Aorta (tissue), 5 donors: ENCODE data around the gene SOS1. TPM values are rescaled to one million over a fixed set of nuclear protein-coding genes. Genes with fewer than 3 reads are reported as not detected.
"Not testable (repeated sequence)": the region's sequence is repeated elsewhere in the genome, so short reads cannot be mapped to it uniquely, and the experiment has no call there.

Experiments used
- ATAC-seq: fragments of 200-7000 bp; cut with Tn5 transposase; one replicate; pipeline ENCODE4 v1.9.1; 2022; ENCODE audit warnings: moderate library complexity; ENCODE audit not compliant: low FRiP score
- DNase-seq, 2 donors: peaks; one replicate each; pipeline ENCODE4 v3.0.0-alpha.2; 2020
- H3K27ac ChIP-seq, 2 donors: one replicate each; pipeline ENCODE4 v1.5.1; 2013; ENCODE audit warnings: low read length in 2 of 2, mild to moderate bottlenecking in 2 of 2, moderate library complexity in 2 of 2, control low read depth in 1 of 2, inconsistent platforms in 1 of 2, low read depth in 1 of 2
- H3K27me3 ChIP-seq, 2 donors: one replicate each; pipeline ENCODE4 v1.6.1; 2013; ENCODE audit warnings: control low read depth in 1 of 2, low read length in 1 of 2, mild to moderate bottlenecking in 1 of 2, moderate library complexity in 1 of 2; ENCODE audit not compliant: insufficient read depth in 2 of 2, control insufficient read depth in 1 of 2
- H3K36me3 ChIP-seq, 2 donors: one replicate each; pipeline ENCODE4 v1.6.1; 2013; ENCODE audit warnings: control low read depth in 1 of 2, low read length in 1 of 2, mild to moderate bottlenecking in 1 of 2; ENCODE audit not compliant: insufficient read depth in 2 of 2, control insufficient read depth in 1 of 2
- H3K4me1 ChIP-seq, 2 donors: one replicate each; pipeline ENCODE4 v1.6.1; 2013; ENCODE audit warnings: low read length in 2 of 2, control low read depth in 1 of 2, mild to moderate bottlenecking in 1 of 2, moderate library complexity in 1 of 2; ENCODE audit not compliant: insufficient read depth in 2 of 2, control insufficient read depth in 1 of 2
- H3K4me3 ChIP-seq, 2 donors: one replicate each; pipeline ENCODE4 v1.5.1; 2013; ENCODE audit warnings: low read length in 2 of 2, control low read depth in 1 of 2, mild to moderate bottlenecking in 1 of 2
- H3K9me3 ChIP-seq: one replicate; pipeline ENCODE4 v1.6.1; 2013; ENCODE audit warnings: mild to moderate bottlenecking, low read length; ENCODE audit not compliant: control insufficient read depth
- WGBS, 2 donors: extraction: QIAGEN DNeasy Blood & Tissue Kit; methylation state at CpG; one replicate each; pipeline ENCODE4 v1.1.7; 2013; 5-methylcytosine and 5-hydroxymethylcytosine counted together
- intact Hi-C, 2 donors: fragments of 100-400 bp; cut with DNase I; formaldehyde crosslinking; loops; one replicate each; pipeline versions ENCODE4 v1.14.2 to v1.15.0; 2022
- polyA plus RNA-seq, 2 donors: library from polyadenylated mRNA; stranded (reverse); fragments of 200-250 nt; gene quantifications; one replicate each; pipeline ENCODE4 v1.2.3, GENCODE V29; 2013
- total RNA-seq, 2 donors: library from RNA; stranded (reverse); fragmentation: NEBNext Ultra II Directional; extraction: Animal tissue kit (Norgen Biotek cat#: 25700); gene quantifications; one replicate each; pipeline ENCODE4 v1.2.1, GENCODE V29; 2021
- donor health status: healthy with polysubstance abuse.
- donor health status: Bipolar disorder and iron deficiency.
- donor health status: DM: no; HTN: no; CAD: no.
- donor health status: DM: no; HTN: no; CAD: no.
- donor health status: DM: yes; HTN: yes; CAD: no.

The SOS1 gene
- total and polyA plus RNA-seq, 4 donors = 7.6 to 67.9 (median 33.0) TPM

GRCh38 chr2:39141334-39142271 lies 20.8 kb upstream of the SOS1 start:
- intact Hi-C loops = no loop called here
- 56 to 63% methylated on average over 8 of the region's 8 CpGs for WGBS, 2 donors
- DNase-seq (no peak), ATAC-seq (no peak)
- Histone ChIP-seq H3K4me3 (no peak overlapping the region), H3K27me3 (no peaks in the 10 kb centered on the region), H3K4me1 (no peaks in the 10 kb centered on the region), H3K27ac (no peak overlapping the region), H3K36me3 (no peaks in the 10 kb centered on the region), H3K9me3 (no peaks in the 10 kb centered on the region)

DNA sequence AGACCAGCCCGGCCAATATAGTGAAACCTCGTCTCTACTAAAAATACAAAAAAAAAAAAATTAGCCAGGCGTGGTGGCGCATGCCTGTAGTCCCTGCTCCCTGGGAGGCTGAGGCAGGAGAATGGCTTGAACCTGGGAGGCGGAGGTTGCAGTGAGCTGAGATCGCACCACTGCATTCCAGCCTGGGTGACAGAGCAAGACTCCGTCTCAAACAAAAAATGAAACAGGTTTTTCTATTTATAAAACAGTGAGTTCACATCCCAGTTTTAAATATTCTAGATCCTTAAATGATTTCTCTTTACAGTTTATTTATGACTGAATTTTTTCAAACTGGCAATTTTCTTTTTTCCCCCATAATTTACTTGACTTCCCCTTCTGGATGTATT lies 20.1 kb upstream of the SOS1 start:
- intact Hi-C loops, H3K4me3 ChIP-seq, H3K9me3 ChIP-seq, H3K4me1 ChIP-seq, DNase-seq, H3K27me3 ChIP-seq, H3K27ac ChIP-seq, ATAC-seq, H3K36me3 ChIP-seq: not testable (repeated sequence)
- 87% methylated on average over 6 to 7 of the region's 7 CpGs for WGBS, 2 donors

DNA sequence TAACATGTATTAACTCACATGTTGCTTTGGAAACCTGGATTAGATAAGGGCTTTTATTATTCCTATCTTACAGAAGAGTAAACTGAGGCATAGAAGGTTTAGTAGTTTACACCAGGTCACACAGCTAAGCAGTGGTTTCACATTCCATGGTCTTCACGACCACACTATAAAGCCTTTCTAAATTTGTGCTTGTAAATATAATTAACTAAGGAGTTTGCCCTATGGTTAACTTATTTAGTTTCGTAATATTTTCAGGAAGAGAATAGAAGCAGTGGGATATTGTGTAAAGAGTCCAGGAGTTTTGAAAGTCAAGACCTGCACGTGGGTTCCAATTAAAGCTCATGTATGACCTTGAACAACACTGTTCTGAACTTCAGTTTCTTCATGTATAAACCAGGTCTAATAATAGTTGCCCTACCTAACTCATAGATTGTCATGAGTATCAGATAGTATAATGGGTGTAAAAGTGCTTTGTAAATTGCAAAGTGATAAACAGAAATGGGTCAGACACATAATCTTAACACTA lies 19.5 kb upstream of the SOS1 start:
- Histone ChIP-seq H3K9me3 (no peaks in the 10 kb centered on the region), H3K4me3 (no peak overlapping the region), H3K4me1 (no peaks in the 10 kb centered on the region), H3K27ac (no peak overlapping the region), H3K27me3 (no peaks in the 10 kb centered on the region), H3K36me3 (no peaks in the 10 kb centered on the region)
- 68 to 83% methylated on average over 3 of the region's 3 CpGs for WGBS, 2 donors
- no peak for DNase-seq
- ATAC-seq = no peak
- intact Hi-C loops = no loop called here

GRCh38 chr2:39139511-39140237 lies 18.8 kb upstream of the SOS1 start:
- no peaks in the 10 kb centered on the region for H3K27me3 ChIP-seq
- H3K4me3 ChIP-seq = no peak overlapping the region
- no peak overlapping the region for H3K27ac ChIP-seq
- WGBS, 2 donors = 52 to 55% methylated on average over 2 of the region's 2 CpGs
- no peaks in the 10 kb centered on the region for H3K4me1 ChIP-seq
- ATAC-seq = no peak
- no peaks in the 10 kb centered on the region for H3K36me3 ChIP-seq
- DNase-seq = no peak
- no peaks in the 10 kb centered on the region for H3K9me3 ChIP-seq
- intact Hi-C loops = no loop called here

DNA sequence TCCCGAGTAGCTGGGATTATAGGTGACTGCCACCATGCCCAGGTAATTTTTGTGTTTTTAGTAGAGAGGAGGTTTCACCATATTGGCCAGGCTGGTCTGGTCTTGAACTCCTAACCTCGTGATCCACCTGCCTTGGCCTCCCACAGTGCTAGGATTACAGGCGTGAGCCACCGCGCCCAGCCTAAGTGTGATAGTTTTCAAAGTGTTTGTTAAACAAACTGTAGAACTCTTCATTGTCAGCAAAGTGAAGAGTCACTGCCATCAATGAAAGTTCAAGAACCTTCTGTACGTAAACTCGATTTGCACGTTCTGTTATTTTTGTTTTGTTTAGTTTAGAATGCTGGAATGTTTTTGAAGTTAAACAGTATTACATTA lies 18.0 kb upstream of the SOS1 start:
- Histone ChIP-seq H3K9me3 (no peaks in the 10 kb centered on the region), H3K4me1 (no peaks in the 10 kb centered on the region), H3K27ac (no peak overlapping the region), H3K27me3 (no peaks in the 10 kb centered on the region), H3K4me3 (no peak overlapping the region), H3K36me3 (no peaks in the 10 kb centered on the region)
- intact Hi-C loops = no loop called here
- DNase-seq (no peak), ATAC-seq (no peak)
- 93 to 96% methylated on average over 8 of the region's 8 CpGs for WGBS, 2 donors

- ATAC-seq, H3K27me3 ChIP-seq, H3K4me3 ChIP-seq, DNase-seq, H3K27ac ChIP-seq, intact Hi-C loops, H3K4me1 ChIP-seq, H3K9me3 ChIP-seq, H3K36me3 ChIP-seq: not testable (repeated sequence)
- WGBS, 2 donors = 80 to 84% methylated on average over 18 of the region's 18 CpGs
Measured at GRCh38 chr2:39138187-39138836, 17.5 kb upstream of the SOS1 start.

DNA sequence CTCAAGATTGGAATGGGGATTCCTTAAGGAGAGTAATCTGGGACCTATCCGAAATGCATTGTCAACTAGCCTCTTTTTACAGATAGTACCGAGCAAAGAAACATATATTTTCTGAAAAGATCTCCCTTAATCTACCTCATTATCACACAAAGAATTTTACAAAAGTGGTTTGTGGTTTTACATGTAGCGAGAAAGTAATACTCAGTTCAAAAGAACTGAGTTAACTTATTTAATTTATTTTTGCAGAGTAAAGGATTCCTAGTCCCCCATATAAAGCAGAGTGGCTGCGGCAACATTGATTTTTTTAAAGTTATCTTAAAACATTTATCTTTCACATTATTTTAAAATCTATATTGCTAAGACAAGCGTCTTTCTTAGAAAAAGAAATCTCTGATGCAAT lies 15.9 kb upstream of the SOS1 start:
- H3K4me3 ChIP-seq = no peak overlapping the region
- no peaks in the 10 kb centered on the region for H3K27me3 ChIP-seq
- no peaks in the 10 kb centered on the region for H3K36me3 ChIP-seq
- DNase-seq = no peak
- intact Hi-C loops = no loop called here
- no peaks in the 10 kb centered on the region for H3K9me3 ChIP-seq
- no peak for ATAC-seq
- H3K4me1 ChIP-seq = no peaks in the 10 kb centered on the region
- 85 to 86% methylated on average over 5 of the region's 5 CpGs for WGBS, 2 donors
- no peak overlapping the region for H3K27ac ChIP-seq

GRCh38 chr2:39135690-39136259 lies 14.9 kb upstream of the SOS1 start:
- intact Hi-C loops = no loop called here
- 61 to 64% methylated on average over 5 of the region's 5 CpGs for WGBS, 2 donors
- no peaks in the 10 kb centered on the region for H3K4me1 ChIP-seq
- H3K27me3 ChIP-seq = no peaks in the 10 kb centered on the region
- H3K9me3 ChIP-seq = no peaks in the 10 kb centered on the region
- no peaks in the 10 kb centered on the region for H3K36me3 ChIP-seq
- H3K27ac ChIP-seq = no peak overlapping the region
- no peak overlapping the region for H3K4me3 ChIP-seq
- no peak for ATAC-seq
- no peak for DNase-seq
